Fibroblast of skin of left quadriceps (primary cell): Measurements from ENCODE around the gene ITGB1.
"Not testable (repeated sequence)": the region's sequence is repeated elsewhere in the genome, so short reads cannot be mapped to it uniquely, and the experiment has no call there.

Source experiments
- DNase-seq, 2 experiments: peaks; one replicate each; pipeline ENCODE4 v3.0.0-alpha.2; 2013; ENCODE audit warnings: low read depth in 2 of 2

Gene ITGB1

DNA sequence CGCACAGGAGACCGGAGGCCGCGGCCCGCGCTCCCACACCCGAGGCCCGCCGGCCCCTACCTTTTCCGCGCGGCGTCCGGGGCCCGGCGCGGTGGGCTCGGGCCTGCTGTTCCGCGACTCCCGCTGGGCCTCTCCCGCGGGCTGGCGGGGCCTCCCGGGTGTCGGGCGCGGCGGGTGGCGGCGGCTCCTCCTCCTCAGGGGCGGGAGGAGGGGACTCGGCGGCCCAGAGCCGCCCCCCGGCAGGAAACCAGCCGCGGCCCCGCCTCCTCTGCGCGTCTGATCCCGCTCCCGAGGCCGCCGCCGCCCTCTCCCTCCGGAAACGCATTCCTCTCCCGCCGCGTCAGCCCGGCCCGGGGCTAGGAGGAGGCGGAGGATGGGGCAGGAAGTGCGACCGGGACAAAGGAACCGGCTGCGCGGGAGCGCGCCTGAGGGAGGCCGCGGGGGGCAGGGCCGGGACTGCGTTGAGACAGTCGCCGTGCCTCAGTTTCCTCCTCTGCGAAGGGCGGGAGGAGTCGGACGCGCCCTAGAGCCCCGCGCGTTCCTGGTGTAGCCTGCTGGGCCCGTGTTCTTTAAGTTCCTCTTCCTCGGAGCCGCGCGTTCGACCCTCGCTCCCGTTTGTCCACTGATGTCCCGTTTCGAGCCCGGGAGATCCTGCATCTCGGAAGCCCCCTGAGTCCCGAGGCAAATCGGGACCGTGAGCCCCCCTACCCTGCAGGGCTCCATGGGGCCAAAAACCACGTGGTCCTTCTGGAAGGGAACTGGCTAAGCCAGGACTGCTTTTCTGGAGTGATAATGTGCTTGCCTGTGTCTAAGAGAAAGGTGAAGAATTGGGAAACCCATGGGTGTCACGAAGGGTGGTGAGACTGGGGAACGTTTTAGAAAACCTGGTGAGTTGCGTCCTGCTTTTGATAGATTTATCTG, at the start of gene ITGB1:
Gene ITGB1 (minus strand): TSS at position 146 of the 921 bp plus-strand sequence. CDS start 22,672 bp downstream, outside the sequence.
- DNase-seq: peak; percentile 96

GRCh38 chr10:33006342-33006887, 48.4 kb upstream of the ITGB1 start:
- DNase-seq: no peak

DNA sequence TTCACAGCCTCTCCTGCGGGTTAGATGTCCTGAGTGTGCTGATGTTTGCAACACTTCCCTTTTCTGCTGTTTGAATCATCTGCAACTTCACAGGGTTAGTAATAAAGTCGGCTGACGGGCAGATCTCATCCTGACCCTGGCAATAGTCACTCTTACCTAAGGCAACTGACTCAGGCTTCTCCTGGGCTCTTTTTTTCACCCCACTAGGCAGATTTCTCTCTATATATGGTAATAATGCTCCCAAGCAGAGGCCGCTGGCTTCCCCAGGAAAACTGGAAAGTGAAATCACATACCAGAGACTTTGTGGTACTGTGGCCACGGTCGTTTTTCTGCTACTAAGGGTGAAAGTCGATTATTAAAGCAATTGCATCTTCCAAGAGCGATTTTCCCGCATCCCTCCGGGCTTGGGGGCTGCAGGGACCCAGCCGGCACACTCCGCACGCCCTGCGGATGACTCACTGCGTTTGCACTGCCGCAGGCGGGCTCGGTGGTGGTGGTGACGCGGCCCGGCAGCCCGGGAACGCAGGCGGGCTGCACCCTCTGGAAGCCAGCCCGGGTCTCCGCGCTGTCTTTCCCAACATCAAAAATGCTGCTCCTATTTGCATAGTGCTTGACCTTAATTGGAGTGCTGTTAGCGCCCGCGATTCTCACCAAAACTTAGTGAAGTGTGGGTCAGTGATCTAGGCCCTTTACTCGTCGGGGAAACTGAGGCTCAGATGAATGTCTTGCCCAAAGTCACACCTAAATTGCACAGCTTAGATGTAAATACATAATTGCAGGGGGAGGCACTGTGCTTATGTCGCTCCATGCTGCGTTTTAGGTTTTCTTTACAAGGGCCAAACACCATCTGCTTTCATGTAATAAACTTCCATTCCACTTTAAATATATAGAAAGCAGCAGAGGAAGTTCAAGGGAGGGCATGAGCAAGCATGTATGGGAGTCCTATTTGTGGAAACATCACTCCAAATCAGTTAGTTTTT, 47.6 kb upstream of the ITGB1 start:
- peak; percentile 92 to 94 for DNase-seq

DNA sequence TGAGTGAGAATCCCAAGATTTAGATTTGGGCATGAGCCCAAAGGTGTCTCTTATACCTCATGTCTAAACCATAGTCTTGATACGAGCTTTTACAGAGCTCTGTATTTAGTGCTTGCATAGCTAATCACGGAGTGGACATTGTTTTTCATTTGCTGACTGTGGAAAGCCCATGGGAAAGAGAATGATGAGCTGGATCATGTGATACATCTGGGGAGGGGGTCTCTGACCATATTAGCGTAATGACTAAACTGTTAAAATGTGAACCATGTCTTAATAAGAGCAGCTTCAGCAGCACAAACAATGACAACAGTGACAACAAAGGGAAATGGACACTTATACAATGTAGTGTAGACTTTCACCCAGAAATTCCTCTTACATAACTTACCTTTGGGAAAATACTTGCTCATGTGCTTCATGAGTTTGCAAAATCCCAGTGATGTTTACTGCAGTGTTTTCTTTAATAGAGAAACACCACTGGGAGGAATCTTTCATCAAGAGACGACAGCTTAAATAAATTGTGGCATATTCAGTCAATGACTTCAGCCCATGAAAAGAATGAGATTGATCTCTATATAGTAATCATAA, 44.0 kb upstream of the ITGB1 start:
- no peak for DNase-seq

DNA sequence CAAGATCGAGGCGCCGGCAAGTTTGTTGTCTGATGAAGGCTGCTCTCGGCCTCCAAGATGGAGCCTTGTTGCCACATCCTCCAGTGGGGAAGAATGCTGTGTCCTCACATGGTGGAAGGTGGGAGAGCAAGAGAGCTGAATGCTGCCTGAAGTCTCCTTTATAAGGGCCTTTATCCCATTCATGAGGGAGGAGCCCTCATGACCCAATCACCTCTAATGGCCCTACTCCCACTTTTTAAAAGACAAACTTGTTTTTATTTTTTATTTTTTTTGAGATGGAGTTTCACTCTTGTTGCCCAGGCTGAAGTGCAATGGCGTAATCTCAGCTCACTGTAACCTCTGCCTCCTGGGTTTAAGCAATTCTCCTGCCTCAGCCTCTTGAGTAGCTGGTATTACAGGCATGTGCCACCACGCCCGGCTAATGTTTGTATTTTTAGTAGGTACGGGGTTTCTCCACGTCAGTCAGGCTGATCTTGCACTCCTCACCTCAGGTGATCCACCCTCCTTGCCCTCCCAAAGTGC, 40.1 kb upstream of the ITGB1 start:
- DNase-seq: not testable (repeated sequence)

DNA sequence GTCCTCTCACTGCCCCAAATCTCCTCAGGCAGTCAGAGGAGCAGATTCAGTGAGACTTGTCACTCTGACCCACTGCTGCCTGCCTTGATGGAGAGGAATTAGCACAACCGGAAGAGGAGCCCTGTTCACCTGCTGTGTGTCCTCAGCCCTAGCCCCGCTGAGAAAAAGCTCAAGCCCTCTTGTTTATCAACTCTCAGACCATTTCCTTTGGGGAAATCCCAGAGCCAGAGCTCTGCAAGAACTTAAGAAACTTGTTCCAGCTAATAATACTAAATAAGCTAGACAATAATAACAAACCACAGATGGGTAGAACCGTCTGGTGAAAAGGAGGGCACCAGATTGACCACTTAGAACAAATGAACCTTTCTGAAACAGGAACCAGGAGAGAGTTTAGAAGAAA, 37.7 kb upstream of the ITGB1 start:
- no peak for DNase-seq

DNA sequence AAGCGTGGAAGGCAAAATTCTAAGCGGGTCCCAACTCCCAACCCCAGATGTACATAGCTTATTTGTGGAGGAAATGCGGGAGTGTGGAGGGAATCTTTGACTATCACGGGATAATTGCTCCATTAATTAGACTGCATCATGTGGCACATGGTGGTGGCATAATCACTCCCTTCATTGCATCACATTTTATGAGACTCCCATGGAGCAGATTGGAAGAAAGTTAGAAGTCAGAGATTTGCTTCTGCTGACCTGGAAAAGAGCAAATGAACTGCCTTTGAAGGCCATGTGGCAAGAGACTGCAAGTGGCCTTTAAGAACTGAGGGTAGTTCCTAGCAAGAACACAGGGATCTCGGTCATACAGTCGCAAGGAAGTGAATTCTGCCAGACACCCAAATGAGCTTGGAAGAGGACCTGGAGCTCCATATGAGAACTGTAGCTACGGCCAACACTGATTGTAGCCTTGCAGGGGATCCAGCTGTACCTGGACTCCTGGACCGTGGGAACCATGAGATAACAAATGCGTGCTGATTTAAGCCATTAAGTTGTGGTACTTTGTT, 37.1 kb upstream of the ITGB1 start:
- no peak for DNase-seq

DNA sequence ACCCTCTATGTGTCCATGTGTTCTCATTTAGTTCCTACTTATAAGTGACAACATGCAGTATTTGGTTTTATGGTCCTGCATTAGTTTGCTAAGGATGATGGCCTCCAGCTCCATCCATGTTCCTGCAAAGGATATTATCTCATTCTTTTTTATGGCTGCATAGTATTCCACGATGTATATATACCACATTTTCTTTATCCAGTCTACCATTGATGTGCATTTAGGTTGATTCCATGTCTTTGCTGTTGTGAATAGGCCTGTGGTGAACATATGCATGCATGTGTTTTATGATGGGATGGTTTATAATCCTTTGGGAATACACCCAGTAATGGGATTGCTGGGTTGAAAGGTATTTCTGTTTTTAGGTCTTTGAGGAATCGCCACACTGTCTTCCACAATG, 36.6 kb upstream of the ITGB1 start:
- not testable (repeated sequence) for DNase-seq

DNA sequence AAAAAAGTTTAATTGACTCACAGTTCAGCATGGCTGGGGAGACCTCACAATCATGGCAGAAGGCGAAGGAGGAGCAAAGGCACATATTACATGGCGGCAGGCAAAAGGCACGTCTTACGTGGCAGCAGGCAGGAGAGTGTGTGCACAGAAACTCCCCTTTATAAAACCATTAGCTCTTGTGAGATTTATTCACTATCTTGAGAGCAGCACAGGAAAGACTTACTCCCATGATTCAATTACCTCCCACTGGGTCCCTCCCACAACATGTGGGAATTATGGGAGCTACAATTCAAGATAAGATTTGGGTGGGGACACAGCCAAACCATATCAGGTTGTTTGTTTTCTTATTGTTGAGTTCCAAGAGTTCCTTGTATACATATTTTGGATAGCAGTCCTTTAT, 34.3 kb upstream of the ITGB1 start:
- not testable (repeated sequence) for DNase-seq

GRCh38 chr10:32990811-32991210, 32.8 kb upstream of the ITGB1 start:
- DNase-seq: no peak

DNA sequence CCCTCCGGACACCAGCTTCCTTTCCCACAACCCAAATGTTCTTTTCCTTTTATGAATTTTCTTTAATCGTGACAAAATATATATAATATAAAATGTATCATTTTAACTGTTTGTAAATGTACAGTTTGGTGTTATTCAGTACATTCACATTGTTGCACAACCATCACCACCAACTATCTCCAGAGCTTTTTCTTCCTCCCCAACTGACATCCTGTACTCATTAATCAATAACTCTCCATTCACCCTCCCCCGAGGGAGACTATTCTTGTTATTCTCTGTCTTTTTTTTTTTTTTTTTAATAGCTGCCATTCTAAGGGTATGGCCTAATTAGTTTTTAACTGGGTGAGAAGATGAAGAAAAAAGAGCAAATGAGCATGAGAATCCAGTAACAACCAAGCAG, 30.6 kb upstream of the ITGB1 start:
- DNase-seq: no peak

DNA sequence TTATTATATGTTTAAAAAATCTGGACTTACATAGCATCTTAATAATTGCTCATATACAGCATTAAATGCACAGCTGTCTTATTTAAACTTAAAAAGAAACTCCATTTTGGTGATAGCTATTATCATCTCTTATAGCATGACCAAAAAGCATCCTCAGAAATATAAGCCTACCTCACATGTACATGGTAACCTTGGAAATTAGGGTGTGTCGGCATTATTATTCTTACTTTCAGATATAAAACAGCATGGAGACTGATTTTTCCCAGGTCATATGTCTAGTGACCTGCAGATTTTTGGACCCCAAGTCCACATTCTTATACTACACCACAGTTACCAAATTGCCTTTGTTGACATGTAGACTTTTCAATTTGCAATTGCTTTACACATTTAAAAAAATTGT, 29.1 kb upstream of the ITGB1 start:
- no peak for DNase-seq

GRCh38 chr10:32985775-32986350, 27.8 kb upstream of the ITGB1 start:
- DNase-seq: no peak

GRCh38 chr10:32985341-32985764, 27.3 kb upstream of the ITGB1 start:
- no peak for DNase-seq

GRCh38 chr10:32984003-32984600, 26.1 kb upstream of the ITGB1 start:
- no peak for DNase-seq

- peak; percentile 86 to 89 for DNase-seq
These were observed 25.2 kb upstream of the ITGB1 start for GRCh38 chr10:32982911-32983909.

DNA sequence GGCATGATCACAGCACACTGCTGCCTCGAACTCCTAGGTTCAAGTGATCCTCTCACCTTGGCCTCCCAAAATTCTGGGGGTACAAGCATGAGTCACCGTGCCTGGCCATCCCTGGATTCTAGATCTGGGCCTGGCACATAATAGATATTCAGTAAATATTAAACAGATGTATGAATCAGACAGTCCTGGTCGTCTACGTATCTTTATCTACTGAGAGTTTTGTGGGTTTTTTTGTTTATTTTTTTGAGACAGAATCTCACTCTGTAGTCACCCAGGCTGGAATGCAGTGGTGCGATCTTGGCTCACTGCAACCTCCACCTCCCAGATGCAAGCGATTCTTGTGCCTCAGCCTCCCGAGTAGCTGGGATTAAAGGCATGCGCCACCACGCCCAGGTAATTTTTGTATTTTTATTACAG, 24.3 kb upstream of the ITGB1 start:
- DNase-seq: peak; percentile 78 to 82

GRCh38 chr10:32981760-32982159, 23.7 kb upstream of the ITGB1 start:
- no peak for DNase-seq
